Stimulated activated naive CD4-positive, alpha-beta T cell treated with Interleukin-2 at 50 U/mL for 16 hours (primary cell): Measurements from ENCODE around the gene CEMIP.
"Not testable (repeated sequence)": the region's sequence is repeated elsewhere in the genome, so short reads cannot be mapped to it uniquely, and the experiment has no call there.

Experiments used
- DNase-seq: peaks from one replicate; lab custom pipeline; 2025; lab: John Stamatoyannopoulos, UW

The CEMIP gene

DNA sequence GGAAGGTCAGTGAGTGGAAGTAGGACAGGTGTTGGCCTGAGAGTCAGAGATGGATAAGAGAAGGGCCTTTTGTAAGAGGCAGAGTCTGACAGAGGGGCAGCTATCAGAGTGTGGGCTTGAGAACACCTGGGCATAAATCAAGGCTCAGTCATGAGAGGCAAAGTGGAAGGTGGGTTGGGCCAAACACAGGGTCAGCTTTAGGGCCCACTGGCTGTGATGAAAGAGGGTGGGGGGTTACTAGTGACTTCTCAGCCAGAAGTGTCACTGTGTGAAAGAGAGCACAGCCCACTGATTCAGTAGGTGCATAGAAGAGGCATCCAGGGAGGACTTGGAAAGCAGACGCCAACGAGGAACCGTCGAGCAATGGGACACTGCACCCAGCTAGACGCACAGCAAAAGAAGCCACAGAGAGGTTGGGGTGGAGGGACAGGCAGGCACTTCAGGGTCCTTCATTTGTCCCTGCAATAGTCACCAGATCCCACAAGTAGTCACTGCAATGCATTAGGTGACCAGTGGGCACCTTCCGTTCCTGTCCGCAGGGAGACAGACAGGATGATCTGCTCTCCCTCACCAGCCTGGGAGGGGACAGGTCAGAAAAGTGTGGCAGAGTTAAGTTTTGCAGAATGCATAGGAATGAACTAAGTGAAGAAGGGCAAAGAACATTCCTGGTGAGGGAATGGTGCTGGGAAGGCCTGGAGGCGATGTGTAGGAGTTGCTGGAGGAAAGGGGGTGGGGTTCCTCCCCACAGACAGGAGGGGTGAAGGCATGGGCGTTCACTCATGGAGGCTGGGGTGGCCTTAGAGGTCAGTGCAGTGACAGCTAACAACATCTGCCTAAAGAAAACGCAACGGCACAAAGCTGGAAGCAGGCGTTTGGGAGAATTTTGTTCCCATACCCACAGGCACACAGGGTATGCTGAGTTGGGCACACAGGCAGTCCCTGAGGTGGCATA, 174.1 kb downstream of the CEMIP start:
- DNase-seq = no peak

DNA sequence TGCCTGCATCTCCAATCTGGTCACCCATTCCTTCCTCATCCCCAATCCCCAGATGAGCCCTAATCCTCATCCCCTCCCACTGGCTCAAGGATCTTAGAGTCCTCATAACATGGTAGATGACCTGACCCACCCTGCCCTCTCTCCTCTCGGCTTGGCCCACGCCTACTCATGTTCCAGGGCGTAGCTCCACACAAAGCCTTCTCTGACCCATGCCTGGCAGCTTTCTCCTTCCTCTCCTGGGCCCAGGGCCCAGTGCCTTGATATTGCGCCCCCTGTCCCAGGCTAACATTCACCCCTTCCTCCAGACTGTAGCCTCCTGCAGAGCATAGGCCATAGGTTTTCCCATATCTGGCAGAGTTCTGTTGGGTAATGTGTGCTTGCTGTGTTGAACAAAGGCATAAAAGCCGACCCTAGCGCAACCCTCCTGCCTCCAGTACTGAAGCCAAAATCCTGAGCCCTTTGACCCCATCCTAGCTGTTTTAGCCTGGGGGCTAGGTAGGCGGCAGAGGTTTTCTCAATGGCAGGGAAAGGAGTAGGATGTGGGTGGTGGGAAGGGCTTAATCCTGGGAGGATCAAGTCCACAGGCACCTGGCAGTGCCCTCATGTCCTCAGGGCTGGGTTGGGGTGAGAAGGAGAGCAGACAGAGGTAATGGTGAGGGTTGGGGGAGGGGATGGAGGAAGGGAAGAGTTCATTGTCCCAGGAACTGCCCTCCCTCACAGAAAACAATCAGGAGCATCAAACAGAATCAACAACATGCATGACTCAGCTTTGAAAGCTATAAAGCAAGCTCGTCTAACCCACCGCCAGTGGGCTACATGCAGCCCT, 175.0 kb downstream of the CEMIP start:
- no peak for DNase-seq

DNA sequence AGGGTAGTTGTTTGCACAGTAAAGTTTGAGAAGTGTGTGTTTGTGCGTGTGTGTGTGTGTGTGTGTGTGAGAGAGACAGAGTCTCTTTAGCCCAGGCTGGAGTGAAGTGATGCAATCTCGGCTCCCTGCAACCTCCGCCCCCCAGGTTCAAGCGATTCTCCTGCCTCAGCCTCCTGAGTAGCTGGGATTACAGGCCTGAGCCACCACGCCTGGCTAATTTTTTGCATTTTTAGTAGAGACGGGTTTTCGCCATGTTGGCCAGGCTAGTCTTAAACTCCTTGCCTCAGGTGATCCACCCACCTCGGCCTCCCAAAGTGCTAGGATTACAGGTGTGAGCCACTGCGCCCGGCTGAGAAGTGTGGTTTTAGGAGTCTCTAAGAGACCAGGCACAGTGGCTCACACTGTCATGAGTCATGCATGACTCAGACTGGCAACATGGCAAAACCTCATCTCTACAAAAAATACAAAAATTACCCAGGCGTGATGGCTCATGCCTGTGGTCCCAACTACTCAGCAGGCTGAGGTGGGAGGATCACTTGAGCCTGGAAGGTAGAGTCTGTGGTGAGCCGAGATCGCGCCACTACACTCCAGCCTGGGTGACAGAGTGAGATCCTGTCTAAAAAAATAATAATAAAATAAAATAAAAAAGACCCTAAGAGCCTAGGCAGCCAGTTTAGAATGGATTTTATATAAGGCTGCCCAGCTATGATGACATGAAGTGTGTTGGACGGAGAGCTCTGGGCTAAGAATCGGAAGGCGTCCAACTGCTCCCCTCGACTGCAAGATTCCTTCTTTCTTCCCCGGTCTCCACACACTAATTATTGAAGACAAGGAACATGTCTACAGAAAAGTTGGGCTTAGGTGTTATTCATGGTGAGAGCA, 176.6 kb downstream of the CEMIP start:
- DNase-seq = peak; percentile 63

DNA sequence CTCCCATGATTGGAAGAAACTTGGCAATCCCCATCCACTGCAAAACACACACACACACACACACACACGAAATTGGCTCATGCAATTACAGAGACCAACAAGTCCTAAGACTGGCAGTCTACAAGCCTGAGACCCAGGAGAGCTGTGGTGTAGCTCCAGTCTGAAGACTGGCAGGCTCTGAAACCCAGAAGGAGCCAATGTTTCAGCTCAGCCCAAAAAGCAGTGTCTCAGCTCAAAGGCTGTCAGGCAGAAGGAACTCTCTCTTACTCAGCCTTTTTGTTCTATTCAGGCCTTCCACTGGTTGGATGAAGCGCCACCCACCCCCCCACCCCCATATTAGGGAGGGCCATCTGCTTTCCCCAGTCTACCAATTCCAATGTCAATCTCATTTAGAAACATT, 178.4 kb downstream of the CEMIP start:
- no peak for DNase-seq

DNA sequence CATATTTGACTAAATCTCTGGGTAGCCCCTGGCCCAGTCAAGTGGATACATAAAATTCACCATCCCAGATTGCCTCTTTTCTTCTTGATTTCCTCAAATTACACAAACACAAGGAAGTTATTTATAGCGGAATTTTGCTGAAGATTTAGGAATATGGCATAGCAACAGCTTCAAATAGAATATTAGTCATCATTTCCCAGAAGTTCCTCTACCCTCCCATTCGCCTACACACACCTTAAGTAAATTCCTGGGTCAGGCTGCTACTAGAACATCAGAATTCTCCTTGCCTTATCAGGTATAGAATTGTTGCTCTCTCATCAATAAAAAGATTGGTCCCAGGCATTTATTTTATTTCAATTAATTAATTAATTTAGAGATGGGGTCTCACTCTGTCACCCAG, 178.8 kb downstream of the CEMIP start:
- DNase-seq = no peak

DNA sequence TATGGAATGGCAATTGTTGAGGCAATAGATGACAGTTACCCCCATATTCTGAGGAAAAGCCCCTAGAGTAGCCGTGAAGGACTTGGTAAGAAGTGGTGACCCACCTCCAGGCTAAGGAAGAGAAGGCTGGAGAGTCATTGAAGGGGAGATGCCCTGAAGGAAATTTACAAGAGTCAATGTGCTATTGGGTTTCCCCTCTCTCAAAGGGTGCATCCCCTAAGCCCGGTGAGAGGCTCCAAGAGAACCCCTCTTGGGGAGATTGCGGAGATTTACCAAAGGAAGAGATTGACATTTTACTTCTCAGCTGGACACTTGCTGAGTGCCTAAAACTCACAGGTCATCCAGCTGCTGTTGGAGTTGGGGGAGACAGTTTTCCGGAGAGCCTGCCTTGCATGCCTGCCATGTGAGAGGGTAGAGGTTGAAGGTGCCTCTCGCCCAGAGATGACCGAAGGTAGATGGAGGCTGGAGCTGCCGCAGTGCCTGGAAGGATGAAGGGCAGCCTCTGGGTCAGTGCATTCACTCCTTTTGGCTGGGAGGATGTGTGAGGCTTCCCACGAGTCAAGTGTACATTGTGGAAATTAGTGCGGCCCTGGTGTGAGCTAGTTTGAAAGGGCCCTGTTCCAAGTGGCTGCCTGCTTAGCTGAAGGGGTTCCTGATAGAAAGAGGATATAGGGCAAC, 179.8 kb downstream of the CEMIP start:
- DNase-seq = no peak

DNA sequence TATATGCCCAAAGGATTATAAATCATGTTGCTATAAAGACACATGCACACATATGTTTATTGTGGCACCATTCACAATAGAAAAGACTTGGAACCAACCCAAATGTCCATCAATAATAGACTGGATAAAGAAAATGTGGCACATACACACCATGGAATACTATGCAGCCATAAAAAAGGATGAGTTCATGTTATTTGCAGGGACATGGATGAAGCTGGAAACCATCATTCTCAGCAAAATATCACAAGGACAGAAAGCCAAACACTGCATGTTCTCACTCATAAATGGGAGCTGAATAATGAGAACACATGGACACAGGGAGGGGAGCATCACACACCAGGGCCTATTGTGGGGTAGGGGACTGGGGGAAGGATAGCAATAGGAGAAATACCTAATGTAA, 186.3 kb downstream of the CEMIP start:
- DNase-seq = not testable (repeated sequence)

DNA sequence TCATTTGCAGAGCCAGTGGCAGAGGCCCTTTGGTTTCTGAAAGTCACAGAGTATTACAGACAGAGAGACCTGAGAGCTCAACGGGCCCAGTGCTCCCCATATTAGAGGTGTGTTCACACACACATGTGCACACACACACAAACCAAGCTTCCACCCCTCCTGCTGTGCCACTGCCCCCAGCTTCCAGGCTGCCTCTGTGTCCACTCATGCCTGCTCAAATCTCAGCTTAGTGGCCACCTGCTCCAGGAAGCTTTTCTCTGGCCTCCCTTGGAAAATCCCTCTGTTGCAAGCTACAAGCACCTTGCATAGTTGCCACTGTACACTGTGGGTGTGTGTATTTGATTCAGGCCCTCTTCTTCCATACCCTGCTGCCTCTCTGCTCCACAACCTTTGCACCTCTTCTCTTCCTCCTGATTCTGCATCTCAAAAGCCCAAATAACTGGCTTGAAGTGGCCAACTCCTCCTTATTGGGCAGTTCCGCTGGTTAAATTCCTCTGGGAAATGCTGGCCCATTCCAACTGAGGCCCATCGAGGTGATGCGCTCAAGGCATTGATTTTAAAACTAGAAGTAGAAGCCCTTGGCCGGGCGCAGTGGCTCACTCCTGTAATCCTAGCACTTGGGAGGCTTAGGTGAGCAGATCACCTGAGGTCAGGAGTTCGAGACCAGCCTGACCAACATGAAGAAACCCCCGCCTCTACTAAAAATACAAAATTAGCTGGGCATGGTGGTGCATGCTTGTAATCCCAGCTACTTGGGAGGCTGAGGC, 187.4 kb downstream of the CEMIP start:
- no peak for DNase-seq

DNA sequence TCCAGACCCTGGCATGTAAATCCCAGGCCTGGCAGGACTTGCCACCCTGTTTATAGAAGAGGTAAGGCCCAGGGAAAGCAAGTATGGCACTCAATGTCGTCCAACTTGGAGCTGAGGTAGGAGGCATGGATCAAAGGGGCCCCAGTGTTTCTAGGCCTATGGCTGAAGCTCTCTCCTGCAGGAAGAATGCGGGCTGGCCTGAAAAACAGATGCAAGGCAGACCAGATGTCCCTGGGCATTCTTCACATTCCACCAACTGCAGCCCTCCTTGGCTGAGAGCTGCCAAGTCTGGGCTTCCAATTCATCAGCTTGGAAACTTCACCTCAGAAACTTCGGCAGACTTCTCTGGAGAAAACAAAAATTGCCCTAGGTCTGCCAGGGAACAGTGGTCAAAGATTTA, 188.3 kb downstream of the CEMIP start:
- DNase-seq = no peak

DNA sequence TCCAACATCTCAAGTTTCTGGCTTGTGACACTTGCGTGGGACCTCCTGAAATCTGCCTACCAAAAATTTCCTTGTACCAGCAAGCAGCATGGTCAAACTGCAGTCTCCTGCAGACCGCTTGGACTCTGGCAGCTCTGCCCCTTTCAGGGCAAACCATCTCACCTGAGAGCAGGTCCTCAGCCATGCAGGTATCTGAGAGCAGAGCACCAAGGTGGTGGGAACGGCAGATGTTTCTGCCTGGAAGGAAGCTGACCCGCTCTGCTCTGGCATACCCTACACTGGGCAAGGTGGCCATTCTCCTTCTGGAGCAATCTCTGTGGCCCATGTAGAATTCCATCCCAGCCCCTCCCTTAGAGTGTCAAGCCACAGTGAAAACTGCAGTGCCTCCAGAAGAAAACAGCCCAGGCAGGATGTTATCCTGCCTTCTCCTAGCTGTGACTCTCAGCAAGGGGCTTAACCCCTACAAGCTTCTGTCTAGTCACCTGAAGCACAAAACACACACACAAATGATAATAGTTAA, 188.9 kb downstream of the CEMIP start:
- no peak for DNase-seq

DNA sequence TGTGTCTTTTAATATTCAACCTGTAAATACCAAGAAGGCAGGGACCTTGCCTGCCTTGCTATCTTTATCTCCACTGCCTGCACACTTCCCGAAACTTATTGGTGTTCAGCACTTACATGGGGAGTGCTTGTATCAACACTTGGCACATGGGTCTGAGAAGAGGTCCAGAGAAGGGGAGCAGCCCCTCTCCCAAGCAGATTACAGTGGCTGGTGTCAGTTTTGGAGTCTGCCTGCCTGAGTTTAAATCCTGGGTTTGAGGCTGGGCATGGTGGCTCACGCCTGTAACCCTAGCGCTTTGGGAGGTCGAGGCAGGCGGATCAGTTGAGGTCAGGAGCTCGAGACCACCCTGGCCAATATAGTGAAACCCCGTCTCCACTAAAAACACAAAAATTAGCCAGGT, 190.1 kb downstream of the CEMIP start:
- DNase-seq = no peak

DNA sequence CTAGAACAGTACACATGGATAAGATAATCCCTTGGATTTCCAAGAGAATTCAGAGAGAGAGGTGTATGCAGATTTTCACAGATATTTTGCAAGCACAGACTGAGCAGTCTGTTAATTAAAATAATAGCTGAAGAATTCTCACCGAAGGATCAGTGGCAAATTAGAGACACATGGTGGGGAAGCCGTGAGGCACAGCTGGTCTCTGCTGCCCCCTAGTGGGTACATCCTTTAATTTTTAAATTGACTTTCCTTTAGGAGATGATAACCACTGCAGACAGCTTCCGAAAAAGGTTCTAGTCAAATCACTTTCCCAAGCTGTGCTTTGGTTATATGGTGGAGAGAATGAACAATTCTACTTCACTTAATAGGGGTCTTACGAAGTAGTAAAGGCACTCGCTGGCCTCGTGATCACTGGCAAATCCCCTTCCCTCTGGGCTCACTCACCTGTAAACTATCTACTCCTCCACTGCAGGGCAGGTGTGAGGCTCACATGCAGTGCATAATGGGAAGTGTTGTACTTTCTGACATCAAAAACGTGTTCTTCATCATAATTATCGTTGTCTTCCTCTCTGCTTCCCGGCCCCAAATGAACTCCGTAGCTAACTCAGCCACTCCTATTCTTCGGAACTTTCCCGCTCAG, 191.0 kb downstream of the CEMIP start:
- DNase-seq = peak; percentile 31

DNA sequence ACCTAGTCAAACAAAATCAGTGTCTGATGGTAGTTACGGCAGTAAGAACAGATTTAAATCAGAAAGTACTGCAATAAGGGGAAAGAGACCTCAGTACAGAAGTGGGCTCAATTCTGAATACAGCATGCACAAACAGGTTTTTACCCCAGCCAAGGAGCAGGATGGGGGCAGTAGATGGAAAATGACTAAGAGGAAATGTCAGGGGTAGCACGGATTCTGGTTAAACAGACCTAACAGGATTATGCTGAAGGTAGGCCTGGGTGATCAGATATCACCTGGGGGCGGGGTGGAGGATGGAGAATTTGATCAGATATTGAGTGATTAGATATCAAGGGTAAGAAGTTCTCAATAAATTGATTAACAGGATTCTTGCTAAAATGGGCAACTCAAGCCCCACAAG, 191.5 kb downstream of the CEMIP start:
- DNase-seq = no peak

DNA sequence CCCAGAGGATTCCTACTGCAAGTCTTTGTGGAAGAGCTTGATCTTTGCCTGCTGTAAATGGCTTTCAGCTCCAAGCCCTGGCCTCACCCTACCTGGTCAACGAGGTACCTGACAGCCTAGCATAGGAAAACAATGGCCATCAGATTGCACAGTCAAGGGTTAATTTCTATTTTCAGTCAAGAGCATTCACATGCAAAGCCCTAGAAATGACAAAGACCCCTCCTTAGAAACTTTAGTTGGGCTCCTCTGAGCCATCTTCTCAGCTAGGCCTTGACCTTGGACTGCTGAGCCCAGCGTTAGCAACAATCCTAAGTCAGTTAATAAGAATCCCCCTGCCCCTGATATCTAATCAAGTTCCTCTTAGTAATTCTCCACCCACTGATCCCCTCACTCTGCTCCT, 192.0 kb downstream of the CEMIP start:
- no peak for DNase-seq

DNA sequence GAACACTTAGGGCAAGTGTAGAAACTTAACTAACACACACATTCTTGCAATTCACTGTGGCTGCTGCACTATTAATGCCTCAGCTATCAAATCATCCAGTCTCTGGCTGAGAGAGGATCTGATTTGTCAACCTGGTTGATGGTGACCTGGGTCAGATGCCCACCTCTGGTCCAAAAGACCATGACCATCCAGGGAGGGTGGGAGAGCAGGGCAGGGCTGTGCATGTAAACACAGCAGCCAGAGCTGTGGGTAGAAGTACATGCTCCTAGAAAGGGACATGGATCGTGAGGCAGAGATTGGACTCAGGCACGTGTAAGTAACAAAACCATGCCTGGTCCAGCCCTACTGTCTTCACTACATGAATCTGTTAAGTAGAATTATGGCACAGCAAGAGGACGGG, 193.1 kb downstream of the CEMIP start:
- DNase-seq = no peak

DNA sequence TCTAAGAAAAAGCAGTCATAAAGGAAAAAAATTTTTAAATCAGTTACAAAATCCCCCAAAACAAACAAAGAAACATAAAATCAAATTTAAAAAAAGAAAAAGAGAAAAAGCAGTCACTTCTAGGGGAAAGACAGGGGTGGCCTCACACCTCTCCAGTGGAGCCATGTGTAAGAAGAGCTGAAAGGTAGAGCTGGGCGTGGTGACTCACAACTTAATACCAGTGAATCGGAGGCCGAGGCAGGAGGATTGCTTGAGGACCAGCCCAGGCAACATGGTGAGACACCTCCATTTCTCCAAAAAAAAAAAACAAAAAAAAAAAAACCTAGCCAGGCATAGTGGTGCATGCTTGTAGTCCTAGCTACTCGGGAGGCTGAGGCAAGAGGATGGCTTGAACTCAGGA, 195.7 kb downstream of the CEMIP start:
- DNase-seq = no peak

DNA sequence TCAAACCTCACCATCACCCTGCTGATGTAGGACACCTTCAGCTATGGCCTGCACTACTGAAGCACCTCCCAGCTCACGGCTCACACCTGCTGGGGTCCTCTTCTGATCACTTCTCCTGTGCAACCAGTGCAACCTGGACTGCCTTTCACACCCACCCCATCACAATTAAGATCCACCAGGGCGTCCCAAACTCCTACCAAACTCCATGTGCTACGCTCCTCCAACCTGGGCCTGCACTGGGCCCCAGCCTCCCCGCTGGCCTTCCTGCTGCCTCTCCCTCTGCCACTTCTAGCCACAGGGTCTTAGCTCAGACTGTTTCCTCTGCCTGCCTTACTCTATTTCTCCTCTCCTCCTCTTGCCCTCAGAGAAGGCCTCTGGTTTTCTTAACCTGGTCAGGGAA, 197.7 kb downstream of the CEMIP start:
- no peak for DNase-seq

DNA sequence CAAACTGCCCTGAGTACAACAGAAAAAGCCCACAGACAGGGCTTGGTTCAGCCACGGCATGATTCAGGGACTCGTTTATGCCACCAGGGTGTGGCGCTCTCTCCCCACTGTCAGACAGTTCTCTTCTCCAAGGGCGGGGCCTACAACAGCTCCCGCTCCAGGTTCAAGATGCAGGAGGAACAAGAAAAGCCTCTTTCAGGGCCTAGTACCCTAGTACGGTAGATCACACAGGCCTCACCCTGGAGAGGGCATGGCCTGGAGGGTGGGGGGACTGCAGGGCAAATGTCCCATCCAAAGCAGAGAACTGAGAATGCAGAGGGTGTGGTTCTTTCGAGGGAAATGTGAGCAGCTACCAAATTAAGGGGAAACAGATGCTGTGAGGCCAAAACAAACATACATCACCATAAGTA, 198.5 kb downstream of the CEMIP start:
- DNase-seq = peak; percentile 5

DNA sequence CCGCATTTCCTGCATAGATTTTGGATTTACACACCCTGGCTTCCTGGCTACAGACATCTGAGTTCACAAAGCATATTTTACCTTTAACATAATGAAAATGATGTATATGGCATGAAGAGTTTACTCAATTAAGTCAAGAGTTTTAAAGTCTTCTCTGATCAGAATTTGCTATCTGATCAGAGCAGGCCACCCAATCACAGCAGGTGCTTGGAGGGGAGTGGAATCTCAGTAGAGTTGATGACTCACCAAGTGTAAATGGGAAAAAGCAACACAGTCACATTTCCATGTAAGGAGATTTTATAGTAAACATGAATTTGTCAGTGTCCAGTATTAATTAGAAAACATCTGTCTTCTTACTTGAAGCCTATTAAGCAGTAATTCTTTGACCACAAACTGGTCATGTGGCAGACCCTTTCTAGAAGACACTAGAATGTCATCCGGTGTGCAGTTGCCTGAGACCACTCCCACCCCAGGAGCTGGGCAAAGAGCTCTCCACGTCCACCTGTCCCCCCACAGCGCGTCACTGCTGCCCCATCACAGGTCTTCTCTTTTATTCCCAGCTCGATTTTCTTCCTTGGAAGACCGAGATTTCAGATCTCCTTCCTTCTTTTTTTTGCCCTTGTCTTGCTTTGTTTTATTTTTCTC, 199.6 kb downstream of the CEMIP start:
- DNase-seq = no peak
